Stimulated activated CD8-positive, alpha-beta memory T cell treated with anti-CD3 and anti-CD28 coated beads, Interleukin-12 subunit alpha, Interleukin-12 subunit beta, amount 100 ng/mL, for 4 hours (primary cell): ENCODE data around the gene GOLIM4.
"Not testable (repeated sequence)": the region's sequence is repeated elsewhere in the genome, so short reads cannot be mapped to it uniquely, and the experiment has no call there.

Source experiments
- DNase-seq: peaks from one replicate; pipeline ENCODE4 v3.0.0-alpha.2; 2020; ENCODE audit warnings: low read depth

The GOLIM4 gene

GRCh38 chr3:168047936-168048335 lies 47.8 kb downstream of the GOLIM4 start:
- DNase-seq: no peak

- DNase-seq: no peak
Measured at GRCh38 chr3:168047190-168047795, 48.4 kb downstream of the GOLIM4 start.

GRCh38 chr3:168044049-168044448 lies 51.7 kb downstream of the GOLIM4 start:
- no peak for DNase-seq

GRCh38 chr3:168040607-168041208 lies 55.0 kb downstream of the GOLIM4 start:
- no peak for DNase-seq

GRCh38 chr3:168037020-168037419 lies 58.7 kb downstream of the GOLIM4 start:
- no peak for DNase-seq

GRCh38 chr3:168036619-168037018 lies 59.1 kb downstream of the GOLIM4 start:
- DNase-seq: no peak

- no peak for DNase-seq
Measured at GRCh38 chr3:168034152-168034928, 61.4 kb downstream of the GOLIM4 start.

GRCh38 chr3:168030577-168030976 lies 65.1 kb downstream of the GOLIM4 start:
- DNase-seq: no peak

- no peak for DNase-seq
Measured at GRCh38 chr3:168029705-168030104, 66.0 kb downstream of the GOLIM4 start.

- no peak for DNase-seq
Measured at GRCh38 chr3:168028086-168028485, 67.6 kb downstream of the GOLIM4 start.

GRCh38 chr3:168026764-168027163 lies 69.0 kb downstream of the GOLIM4 start:
- DNase-seq: no peak

- no peak for DNase-seq
Measured at GRCh38 chr3:168025076-168025475, 70.6 kb downstream of the GOLIM4 start.

GRCh38 chr3:168024537-168024941 lies 71.2 kb downstream of the GOLIM4 start:
- DNase-seq: no peak

- DNase-seq: no peak
Measured at GRCh38 chr3:168021737-168022450, 73.8 kb downstream of the GOLIM4 start.

- not testable (repeated sequence) for DNase-seq
Measured at GRCh38 chr3:168011280-168011679, 84.4 kb downstream of the GOLIM4 start.

GRCh38 chr3:168006584-168006983 lies 89.1 kb downstream of the GOLIM4 start:
- DNase-seq: no peak

GRCh38 chr3:168003911-168004310 lies 91.8 kb downstream of the GOLIM4 start:
- no peak for DNase-seq

GRCh38 chr3:168002786-168003368 lies 92.8 kb downstream of the GOLIM4 start:
- no peak for DNase-seq

GRCh38 chr3:168001244-168001643 lies 94.5 kb downstream of the GOLIM4 start:
- no peak for DNase-seq

GRCh38 chr3:167998253-167998652 lies 97.5 kb downstream of the GOLIM4 start:
- DNase-seq: no peak

- no peak for DNase-seq
Measured at GRCh38 chr3:167996514-167996913, 99.2 kb downstream of the GOLIM4 start.

GRCh38 chr3:167992381-167992780 lies 103.3 kb downstream of the GOLIM4 start:
- no peak for DNase-seq
